T-helper 1 cell (primary cell): ENCODE results near the gene TMEM150B.
A peak's percentile ranks its signal among the peaks of the same experiment; 100 is the strongest.

Source experiments
- DNase-seq, 5 donors: peaks; one replicate each; pipeline ENCODE4 v3.0.0-alpha.2; 2012 to 2020

Gene TMEM150B

DNA sequence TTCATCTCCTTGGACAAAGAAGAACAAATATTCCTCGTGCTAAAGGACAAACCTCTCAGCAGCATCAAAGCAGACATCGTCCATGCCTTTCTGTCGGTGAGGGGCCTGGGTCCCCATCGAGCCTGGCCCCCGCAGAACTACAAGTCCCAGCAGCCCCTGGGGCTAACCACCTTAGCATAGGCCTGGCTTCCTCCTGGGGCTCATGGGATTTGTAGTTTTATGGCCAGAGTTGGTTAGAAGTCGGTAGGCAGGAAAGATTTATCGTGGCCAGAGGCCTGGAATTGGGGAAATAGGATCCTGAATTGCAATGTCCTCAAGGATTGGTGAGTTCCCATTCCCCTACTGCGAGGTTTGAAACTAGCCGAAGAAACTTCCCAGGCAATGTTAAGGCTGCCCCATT lies 19.6 kb downstream of the TMEM150B start:
- peak in 4 of 5 donors; percentile 35 to 56 (median 40) for DNase-seq

DNA sequence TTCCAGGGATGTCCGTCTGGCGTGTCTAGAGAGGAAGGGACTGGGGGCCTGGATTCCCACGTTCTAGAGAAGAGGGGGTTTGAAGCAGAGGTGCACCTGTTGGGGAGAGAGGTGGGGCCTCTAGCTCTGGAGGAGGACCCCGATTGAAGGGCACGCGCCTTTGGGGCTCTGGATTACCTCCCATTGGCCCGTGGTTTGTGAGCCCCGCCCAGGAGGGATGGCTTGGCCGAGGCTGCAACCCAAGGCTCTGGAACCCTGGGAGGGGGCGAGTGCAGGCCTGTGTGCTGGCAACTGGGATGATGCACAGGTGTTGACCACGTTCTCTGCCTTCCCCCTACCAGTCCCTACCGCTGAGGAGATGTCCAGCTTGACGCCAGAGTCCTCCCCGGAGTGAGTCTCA lies 20.2 kb downstream of the TMEM150B start:
- DNase-seq: no peak

GRCh38 chr19:55304279-55304978 lies 20.7 kb downstream of the TMEM150B start:
- DNase-seq: peak in 1 of 5 donors; percentile 41

DNA sequence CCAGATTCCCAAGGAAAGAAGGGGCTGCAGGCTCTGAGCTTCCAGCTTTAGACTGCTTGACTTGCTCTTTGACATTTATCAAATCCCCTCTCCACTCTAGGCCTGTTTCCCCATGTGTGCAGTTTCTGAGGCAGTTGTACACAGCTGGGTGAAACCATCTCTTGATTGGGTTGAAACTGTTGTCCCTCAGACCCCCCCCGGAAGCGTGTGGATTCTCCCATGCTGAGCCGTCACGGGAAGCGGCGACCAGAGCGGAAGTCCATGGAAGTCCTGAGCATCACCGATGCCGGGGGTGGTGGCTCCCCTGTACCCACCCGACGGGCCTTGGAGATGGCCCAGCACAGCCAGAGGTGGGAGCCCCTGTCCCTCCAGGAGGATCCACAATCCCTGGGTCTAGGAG lies 21.7 kb downstream of the TMEM150B start:
- DNase-seq: no peak

DNA sequence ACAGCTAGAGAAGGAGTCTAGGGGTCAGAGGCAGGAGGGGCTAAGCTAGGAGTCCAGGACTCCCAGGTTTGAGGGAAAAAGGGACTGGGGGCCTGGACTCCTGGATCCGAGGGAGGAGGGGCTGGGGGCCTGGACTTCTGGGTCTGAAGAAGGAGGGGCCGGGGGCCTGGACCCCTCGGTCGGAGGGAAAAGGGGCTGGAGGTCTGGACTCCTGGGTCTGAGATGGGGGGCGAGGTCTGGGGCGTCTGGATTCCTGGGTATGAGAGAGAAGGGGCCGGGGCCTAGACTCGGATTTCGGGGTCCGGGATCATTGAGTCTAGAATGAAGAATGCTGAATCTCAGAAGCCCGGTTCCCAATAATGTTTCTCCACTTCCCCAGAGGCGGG lies 22.8 kb downstream of the TMEM150B start:
- DNase-seq: no peak

GRCh38 chr19:55301459-55302317 lies 23.5 kb downstream of the TMEM150B start:
- DNase-seq: peak; percentile 79 to 93 (median 87)

- no peak for DNase-seq
Measured at GRCh38 chr19:55300886-55301458, 24.2 kb downstream of the TMEM150B start.

DNA sequence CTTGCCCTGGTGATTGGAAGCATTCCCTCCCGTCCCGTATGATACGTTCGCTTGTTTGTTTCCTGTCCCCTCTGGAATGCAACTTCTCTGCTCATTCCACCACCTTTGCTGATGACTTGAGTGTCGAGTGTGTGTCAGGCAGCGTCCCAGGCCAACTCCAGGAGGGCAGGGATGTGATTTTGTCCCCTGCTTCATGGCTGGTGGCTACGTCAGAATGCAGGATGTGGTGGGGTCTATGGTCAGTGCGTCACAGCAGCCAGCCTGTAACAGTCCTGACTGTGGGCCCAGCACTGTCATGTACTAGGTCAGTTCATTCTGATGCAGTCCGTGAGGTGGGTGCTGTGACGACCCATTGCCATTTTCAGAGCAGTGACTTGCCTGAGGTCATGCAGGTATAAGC lies 25.1 kb downstream of the TMEM150B start:
- no peak for DNase-seq

GRCh38 chr19:55297267-55297666 lies 27.9 kb downstream of the TMEM150B start:
- no peak for DNase-seq

DNA sequence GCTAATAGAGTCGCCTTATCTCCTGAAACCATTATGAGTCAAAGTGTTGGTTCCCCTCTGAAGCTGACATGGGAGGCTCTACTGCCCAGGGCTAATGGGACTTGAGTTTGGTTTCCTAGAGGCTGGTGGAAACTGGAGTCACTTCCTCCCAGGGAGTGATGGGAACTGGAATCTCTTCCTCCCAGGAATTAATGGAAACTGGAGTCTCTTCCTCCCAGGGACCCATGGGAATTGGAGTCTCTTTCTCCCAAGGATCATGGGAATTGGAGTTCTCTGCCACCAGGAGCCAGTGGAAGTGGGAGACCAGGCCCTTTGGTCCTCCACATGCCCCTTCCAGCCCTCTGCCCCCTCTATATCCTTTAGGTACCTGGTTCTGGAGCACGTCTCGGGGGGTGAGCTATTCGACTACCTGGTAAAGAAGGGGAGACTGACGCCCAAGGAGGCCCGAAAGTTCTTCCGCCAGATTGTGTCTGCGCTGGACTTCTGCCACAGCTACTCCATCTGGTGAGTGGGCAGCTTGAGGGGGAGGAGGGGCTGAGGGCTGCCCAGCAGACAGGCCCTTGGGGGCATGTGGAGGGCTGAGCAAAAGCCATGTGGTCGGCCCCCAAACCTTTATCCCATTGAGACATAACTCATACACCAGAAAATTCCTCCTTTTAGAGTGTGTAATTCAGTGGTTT lies 35.9 kb downstream of the TMEM150B start:
- DNase-seq: no peak

DNA sequence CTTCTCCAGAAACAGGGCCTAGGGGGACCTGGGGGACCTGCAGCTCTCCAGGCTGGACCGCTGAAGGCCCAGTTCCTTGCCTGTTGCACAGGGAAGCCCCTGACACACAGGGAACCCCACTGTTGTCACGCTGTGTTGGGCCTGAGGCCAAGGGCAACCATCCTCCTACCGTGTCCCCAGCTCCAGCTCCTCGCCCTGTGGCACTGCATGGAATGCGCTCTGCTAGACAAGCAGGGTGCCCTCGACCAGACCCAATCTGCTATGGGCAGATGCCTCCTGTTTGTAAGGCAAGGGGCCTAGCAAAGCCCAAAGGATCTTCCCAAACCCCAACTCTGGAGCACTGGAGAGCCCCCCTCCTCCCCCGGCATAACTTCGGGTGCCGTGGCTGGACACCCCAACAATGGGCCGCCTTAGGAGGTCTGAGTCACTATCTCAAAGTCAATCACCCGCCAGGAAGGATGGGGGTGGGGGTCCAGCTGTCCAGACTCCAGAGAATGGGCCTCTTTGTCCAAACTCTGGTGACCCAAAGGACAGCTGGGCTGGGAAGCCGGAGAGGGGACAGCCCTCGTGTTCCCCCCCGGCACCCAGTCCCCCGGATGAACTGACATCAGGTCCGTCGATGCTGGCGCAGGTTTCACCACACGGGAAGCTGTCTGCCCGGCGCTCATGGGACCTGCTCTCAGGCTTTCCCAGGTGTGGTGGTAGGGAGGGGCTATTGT lies 37.6 kb downstream of the TMEM150B start:
- DNase-seq: no peak

DNA sequence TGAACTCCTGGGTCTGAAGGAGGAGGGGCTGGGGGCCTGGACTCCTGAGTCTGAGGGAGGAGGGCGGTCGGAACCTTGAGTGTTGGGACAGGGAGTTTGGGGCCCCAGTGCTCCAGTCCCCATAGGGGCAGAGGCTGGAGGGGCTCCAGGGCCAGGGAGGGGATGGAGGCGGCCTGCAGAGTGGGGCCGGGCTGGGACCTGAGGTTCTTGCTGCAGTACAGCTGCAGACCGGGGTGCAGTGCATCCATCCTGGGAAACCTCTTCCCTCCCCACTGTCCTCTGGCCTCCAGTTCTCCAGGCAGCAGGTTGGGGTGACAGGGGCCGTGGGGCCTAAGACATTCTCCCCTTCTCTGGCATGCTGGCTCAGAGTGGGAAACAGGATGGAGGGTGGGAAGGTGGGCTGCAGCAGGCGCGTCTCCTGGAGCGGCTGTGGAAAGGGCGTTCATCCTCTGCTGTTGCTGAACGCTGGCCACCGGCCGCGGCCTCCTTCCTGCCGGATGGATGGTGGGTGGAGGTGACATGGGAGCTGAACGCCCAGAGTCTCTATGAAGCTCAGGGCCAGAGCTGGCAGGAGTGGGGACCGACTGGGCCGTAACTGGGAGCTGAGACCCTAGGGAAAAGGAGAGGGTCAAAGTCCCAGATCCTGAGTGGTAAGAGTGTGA lies 39.8 kb downstream of the TMEM150B start:
- no peak for DNase-seq

GRCh38 chr19:55284405-55285058 lies 40.6 kb downstream of the TMEM150B start:
- no peak for DNase-seq

DNA sequence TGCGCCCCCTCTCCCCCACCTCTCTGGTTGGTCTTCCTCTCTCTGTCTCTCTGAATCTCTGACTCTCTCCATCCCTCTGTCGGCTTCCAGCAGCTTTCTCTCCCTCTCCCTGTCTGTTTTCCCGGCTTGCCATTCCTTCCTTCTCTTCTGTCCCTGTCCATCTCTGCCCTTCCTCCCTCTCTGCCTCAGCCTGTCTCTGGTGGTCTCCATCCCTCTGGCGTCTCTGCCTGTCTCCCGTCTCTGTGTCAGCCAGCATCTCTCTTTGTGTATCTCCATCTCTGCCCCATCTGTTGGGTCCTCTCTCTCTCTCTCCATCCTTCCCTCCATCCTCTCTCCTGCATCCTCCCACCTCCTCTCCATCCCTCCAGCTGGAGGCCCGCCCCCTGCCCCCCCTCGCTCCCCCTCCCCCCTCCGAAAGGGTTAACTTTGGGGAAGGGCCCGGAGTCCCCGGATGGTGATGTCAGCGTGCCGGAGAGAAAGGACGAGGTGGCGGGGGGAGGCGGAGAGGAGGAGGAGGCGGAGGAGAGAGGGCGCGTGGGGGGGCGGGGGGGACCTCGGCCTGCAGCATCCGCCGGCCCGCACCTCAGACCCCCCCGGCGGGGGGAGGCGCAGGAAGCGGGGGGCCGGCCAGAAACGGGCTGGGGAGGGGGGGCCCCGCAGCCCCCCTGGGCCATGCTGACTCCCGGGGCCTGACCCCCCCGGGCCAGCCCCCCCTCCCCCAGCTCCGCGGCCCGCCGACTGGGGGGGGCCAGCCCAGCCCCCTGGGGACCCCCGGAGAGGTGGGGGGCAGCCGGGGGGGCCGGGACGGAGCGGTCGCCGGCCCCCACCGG lies 41.4 kb downstream of the TMEM150B start, which contains the start of gene BRSK1:
BRSK1 (plus strand) TSS at position 450 of the 830 bp plus-strand sequence. CDS start 446 bp downstream, outside the sequence.
- DNase-seq: peak in 3 of 5 donors; percentile 25 to 43 (median 29)

GRCh38 chr19:55279770-55280643 lies 45.1 kb downstream of the TMEM150B start, which contains the start of gene HSPBP1:
Gene HSPBP1 (minus strand): TSS chr19:55280110. CDS start chr19:55279608, 502 bp downstream.
- peak; percentile 90 to 98 (median 93) for DNase-seq

GRCh38 chr19:55279340-55279739 lies 45.8 kb downstream of the TMEM150B start:
- no peak for DNase-seq

DNA sequence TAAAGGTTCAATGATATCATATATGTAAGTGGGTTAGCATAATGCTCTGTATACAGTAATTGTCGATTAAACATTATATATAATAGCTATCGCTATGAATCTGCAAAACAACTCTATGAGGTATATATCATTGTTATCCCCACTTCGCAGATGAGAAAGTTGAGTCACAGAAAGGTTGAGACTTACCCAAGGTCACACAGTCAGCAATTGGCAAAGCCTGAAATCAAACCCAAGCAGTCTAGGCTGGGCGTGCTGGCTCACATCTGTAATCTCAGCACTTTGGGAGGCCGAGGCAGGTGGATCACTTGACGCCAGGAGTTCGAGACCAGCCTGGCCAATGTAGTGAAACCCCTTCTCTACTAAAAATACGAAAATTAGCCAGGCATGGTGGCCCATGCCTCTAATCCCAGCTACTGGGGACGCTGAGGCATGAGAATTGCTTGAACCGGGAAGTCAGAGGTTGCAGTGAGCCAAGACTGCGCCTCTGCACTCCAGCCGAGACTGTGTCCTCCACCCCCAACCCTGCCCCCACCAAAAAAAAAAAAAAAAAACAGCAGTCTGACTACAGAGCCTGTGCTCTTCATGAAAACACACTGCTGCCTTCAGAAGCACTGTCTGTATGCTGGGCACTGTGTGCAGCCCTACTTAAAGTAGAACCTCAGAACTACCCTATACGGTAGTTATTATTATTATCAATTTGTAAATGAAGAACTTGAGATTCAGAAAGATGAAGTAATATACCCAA lies 46.6 kb downstream of the TMEM150B start:
- DNase-seq: no peak

- DNase-seq: no peak
Measured at GRCh38 chr19:55277494-55277893, 47.6 kb downstream of the TMEM150B start.
